OCI-LY3 (cell line): ENCODE results near the gene PSMC3IP.

Experiments
- H2AFZ ChIP-seq: fragments of 200-600, 300-600 bp; shearing (Covaris generic); 2 replicates; pipeline ENCODE4 v1.6.0; 2014; ENCODE audit warnings: antibody characterized with exemption, low read depth, low read length
- H3K27ac ChIP-seq: fragments of 200-600, 300-600 bp; sonication (generic); 2 replicates; pipeline ENCODE4 v1.5.1; 2014; ENCODE audit warnings: mild to moderate bottlenecking, low read length, moderate library complexity, mixed read lengths
- H3K27me3 ChIP-seq: fragments of 200-600, 300-600 bp; sonication (generic); 2 replicates; pipeline ENCODE4 v1.6.1; 2014; ENCODE audit warnings: low read depth, low read length, mixed read lengths
- H3K36me3 ChIP-seq: fragments of 200-600, 300-600 bp; sonication (generic); replicated peaks from 2 replicates; pipeline ENCODE3; 2014; ENCODE audit warnings: low read depth, low read length, mixed read lengths
- H3K4me1 ChIP-seq: fragments of 300-600, 200-600 bp; sonication (generic); 2 replicates; pipeline ENCODE4 v1.6.1; 2014; ENCODE audit warnings: low read length, mixed read lengths
- H3K4me2 ChIP-seq: fragments of 200-600, 300-600 bp; sonication (generic); 2 replicates; pipeline ENCODE4 v1.6.1; 2014; ENCODE audit warnings: low read length, mixed read lengths
- H3K4me3 ChIP-seq: fragments of 300-600, 200-600 bp; sonication (generic); 2 replicates; pipeline ENCODE4 v1.5.1; 2014; ENCODE audit warnings: antibody characterized with exemption, mild to moderate bottlenecking, low read length, moderate library complexity
- H3K79me2 ChIP-seq: fragments of 300-600, 200-600 bp; shearing (Covaris generic); 2 replicates; pipeline ENCODE4 v1.6.1; 2014; ENCODE audit warnings: mild to moderate bottlenecking, low read length, mixed read lengths
- H3K9ac ChIP-seq: fragments of 300-600, 200-600 bp; shearing (Covaris generic); 2 replicates; pipeline ENCODE4 v1.6.0; 2014; ENCODE audit warnings: mild to moderate bottlenecking, low read length, moderate library complexity
- H3K9me3 ChIP-seq: fragments of 200-600, 300-600 bp; shearing (Covaris generic); 2 replicates; pipeline ENCODE4 v1.6.1; 2014; ENCODE audit warnings: low read length, mixed read lengths; ENCODE audit not compliant: insufficient read depth
- H4K20me1 ChIP-seq: fragments of 200-600, 300-600 bp; sonication (generic); 2 replicates; pipeline ENCODE4 v1.6.1; 2016; ENCODE audit warnings: low read length, mixed read lengths; ENCODE audit not compliant: insufficient read depth
- EZH2phosphoT487 ChIP-seq: fragments of 200-600 bp; shearing (Covaris generic); IDR thresholded peaks from 2 replicates; pipeline ENCODE4 v1.6.1; 2018; ENCODE audit warnings: antibody characterized with exemption, mixed run types, low read depth
- TF ChIP-seq, protein P1 (sequence below): fragments of 200-600, 300-600 bp; sonication (generic); IDR thresholded peaks from 2 replicates; pipeline ENCODE4 v1.5.1; 2014; ENCODE audit warnings: antibody characterized with exemption, low read length, low read depth

Gene PSMC3IP

DNA sequence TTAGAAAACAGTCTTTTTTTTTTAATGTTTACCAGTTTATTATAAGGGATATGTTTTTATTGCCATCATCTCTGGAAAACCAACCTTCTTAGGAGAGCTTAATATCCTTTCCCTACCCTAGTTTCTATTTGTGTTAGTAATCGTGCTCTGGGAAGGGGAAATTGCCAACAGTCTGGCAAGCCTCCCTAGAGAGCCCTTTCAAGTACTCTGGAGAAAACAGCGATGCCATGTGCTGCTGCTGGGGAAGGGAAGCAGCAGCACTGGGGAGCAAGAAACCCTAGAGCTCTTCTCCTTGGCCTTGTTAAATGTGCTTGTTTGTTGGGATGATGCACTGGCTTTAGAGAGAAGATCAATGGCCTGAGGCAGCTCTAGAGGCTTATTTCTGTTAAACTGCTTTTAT lies 21.4 kb upstream of the PSMC3IP start:
- peaks cover 9% of the 10 kb centered on the region; the same call in 1 of the 2 replicates for H4K20me1 ChIP-seq
- no peak overlapping the region for H3K4me2 ChIP-seq
- H3K36me3 ChIP-seq = peaks cover 2% of the 10 kb centered on the region
- no peak overlapping the region for H3K27ac ChIP-seq
- H3K9me3 ChIP-seq = no peaks in the 10 kb centered on the region
- H3K79me2 ChIP-seq = peaks cover 24% of the 10 kb centered on the region
- TF ChIP-seq, protein P1, sequence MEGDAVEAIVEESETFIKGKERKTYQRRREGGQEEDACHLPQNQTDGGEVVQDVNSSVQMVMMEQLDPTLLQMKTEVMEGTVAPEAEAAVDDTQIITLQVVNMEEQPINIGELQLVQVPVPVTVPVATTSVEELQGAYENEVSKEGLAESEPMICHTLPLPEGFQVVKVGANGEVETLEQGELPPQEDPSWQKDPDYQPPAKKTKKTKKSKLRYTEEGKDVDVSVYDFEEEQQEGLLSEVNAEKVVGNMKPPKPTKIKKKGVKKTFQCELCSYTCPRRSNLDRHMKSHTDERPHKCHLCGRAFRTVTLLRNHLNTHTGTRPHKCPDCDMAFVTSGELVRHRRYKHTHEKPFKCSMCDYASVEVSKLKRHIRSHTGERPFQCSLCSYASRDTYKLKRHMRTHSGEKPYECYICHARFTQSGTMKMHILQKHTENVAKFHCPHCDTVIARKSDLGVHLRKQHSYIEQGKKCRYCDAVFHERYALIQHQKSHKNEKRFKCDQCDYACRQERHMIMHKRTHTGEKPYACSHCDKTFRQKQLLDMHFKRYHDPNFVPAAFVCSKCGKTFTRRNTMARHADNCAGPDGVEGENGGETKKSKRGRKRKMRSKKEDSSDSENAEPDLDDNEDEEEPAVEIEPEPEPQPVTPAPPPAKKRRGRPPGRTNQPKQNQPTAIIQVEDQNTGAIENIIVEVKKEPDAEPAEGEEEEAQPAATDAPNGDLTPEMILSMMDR = no peak
- TF ChIP-seq EZH2phosphoT487 = no peak
- no peak overlapping the region for H3K4me3 ChIP-seq
- no peaks in the 10 kb centered on the region for H3K27me3 ChIP-seq
- peaks cover 8% of the 10 kb centered on the region for H3K4me1 ChIP-seq
- H3K9ac ChIP-seq = no peak overlapping the region
- no peak overlapping the region for H2AFZ ChIP-seq

DNA sequence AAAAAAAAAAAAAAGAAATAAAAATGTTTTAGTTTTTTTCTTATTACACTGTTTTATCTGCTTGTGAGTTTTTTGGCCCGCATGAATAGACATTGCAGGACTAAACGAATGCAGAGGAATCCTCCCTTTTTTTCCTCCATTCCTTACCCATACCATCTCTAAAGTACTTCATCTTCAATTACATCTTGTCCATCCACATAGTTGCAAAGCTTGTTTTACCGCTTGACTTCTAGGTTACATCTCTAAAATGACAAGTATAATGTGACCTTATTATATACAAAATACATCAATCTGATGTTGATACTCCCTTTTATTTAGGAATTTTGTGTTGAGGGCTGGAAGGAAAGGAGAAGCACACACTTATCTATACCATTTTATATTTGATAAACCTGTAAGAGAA lies 18.9 kb upstream of the PSMC3IP start:
- no peak overlapping the region for H3K9ac ChIP-seq
- H4K20me1 ChIP-seq = no peaks in the 10 kb centered on the region
- H3K4me2 ChIP-seq = no peak overlapping the region
- H3K4me3 ChIP-seq = no peak overlapping the region
- H3K9me3 ChIP-seq = no peaks in the 10 kb centered on the region
- no peaks in the 10 kb centered on the region for H3K36me3 ChIP-seq
- no peak overlapping the region for H3K27ac ChIP-seq
- peaks cover 4% of the 10 kb centered on the region for H3K79me2 ChIP-seq
- H2AFZ ChIP-seq = no peak overlapping the region
- no peak for TF ChIP-seq EZH2phosphoT487
- TF ChIP-seq, protein P1 = no peak
- no peaks in the 10 kb centered on the region for H3K4me1 ChIP-seq
- no peaks in the 10 kb centered on the region for H3K27me3 ChIP-seq

DNA sequence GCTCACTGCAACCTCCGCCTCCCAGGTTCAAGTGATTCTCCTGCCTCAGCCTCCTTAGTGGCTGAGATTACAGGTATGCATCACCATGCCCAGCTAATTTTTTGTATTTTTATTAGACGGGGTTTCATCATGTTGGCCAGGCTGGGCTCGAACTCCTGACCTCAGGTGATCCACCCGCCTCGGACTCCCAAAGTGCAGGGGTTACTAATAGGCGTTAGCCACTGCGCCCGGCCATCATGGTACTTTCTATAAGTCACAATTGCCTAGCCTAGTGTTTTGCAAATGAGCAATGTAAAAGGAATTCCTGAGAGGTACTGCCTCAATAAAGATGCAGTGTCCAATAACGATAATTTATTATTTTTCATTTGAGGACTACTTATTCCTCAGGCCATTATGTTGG lies 13.9 kb upstream of the PSMC3IP start:
- no peak overlapping the region for H3K4me3 ChIP-seq
- no peaks in the 10 kb centered on the region for H3K27me3 ChIP-seq
- no peak overlapping the region for H3K4me2 ChIP-seq
- H3K9me3 ChIP-seq = no peaks in the 10 kb centered on the region
- H3K79me2 ChIP-seq = no peaks in the 10 kb centered on the region
- TF ChIP-seq, protein P1 = no peak
- TF ChIP-seq EZH2phosphoT487 = no peak
- peaks cover 16% of the 10 kb centered on the region for H3K4me1 ChIP-seq
- no peak overlapping the region for H3K9ac ChIP-seq
- H2AFZ ChIP-seq = no peak overlapping the region
- H3K36me3 ChIP-seq = peaks cover 8% of the 10 kb centered on the region
- no peak overlapping the region for H3K27ac ChIP-seq
- no peaks in the 10 kb centered on the region for H4K20me1 ChIP-seq

DNA sequence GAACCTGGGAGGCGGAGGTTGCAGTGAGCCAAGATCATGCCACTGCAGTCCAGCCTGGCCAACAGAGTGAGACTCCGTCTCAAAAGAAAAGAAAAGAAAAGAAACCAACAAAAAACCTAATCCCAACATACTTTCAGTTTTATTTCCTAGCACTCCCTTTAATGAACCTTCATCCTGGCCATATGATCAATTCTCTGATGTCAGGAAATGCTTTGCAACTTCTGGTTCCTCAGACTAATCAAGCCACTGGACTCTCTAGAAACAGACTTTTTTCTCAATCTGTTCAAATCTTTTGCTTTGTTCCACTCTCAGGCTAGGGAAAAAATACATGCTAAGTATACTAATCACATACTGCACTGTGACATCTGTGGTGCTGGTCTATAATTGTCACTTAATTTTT lies 13.4 kb upstream of the PSMC3IP start:
- Histone ChIP-seq H3K79me2 (no peaks in the 10 kb centered on the region), H3K4me2 (no peak overlapping the region), H3K4me1 (peaks cover 21% of the 10 kb centered on the region), H2AFZ (no peak overlapping the region), H3K4me3 (no peak overlapping the region), H4K20me1 (no peaks in the 10 kb centered on the region), H3K27ac (no peak overlapping the region), H3K27me3 (no peaks in the 10 kb centered on the region), H3K36me3 (peaks cover 12% of the 10 kb centered on the region), H3K9me3 (no peaks in the 10 kb centered on the region), H3K9ac (no peak overlapping the region)
- TF ChIP-seq EZH2phosphoT487 = no peak
- TF ChIP-seq, protein P1 = no peak
